ENCODE measurements around the gene WNT6.

The WNT6 gene

GRCh38 chr2:218893349-218894150 is 33.9 kb downstream of the WNT6 start:
- H3K4me3 ChIP-seq (ENCODE audit: low read length, poor library complexity, severe bottlenecking): peak overlapping the region; percentile 84
- H3K9me3 ChIP-seq (ENCODE audit: insufficient read depth, low read depth, low read length): no peaks in the 10 kb centered on the region
- H4K20me1 ChIP-seq (ENCODE audit: insufficient read depth, low read length, poor library complexity, severe bottlenecking): no peaks in the 10 kb centered on the region
- H3K36me3 ChIP-seq (ENCODE audit: insufficient read depth, low read length): no peaks in the 10 kb centered on the region
- H3K4me1 ChIP-seq (ENCODE audit: insufficient read depth, low read length, poor library complexity, severe bottlenecking): peaks cover 55% of the 10 kb centered on the region
- H3K4me2 ChIP-seq (ENCODE audit: low read depth, low read length, poor library complexity, severe bottlenecking): peak overlapping the region; percentile 97
- no peaks in the 10 kb centered on the region for H3K27me3 ChIP-seq (ENCODE audit: insufficient read depth, low read length, poor library complexity, severe bottlenecking)
- H2AFZ ChIP-seq (ENCODE audit: low read length): peak overlapping the region; percentile 64
- TF ChIP-seq, protein P1, sequence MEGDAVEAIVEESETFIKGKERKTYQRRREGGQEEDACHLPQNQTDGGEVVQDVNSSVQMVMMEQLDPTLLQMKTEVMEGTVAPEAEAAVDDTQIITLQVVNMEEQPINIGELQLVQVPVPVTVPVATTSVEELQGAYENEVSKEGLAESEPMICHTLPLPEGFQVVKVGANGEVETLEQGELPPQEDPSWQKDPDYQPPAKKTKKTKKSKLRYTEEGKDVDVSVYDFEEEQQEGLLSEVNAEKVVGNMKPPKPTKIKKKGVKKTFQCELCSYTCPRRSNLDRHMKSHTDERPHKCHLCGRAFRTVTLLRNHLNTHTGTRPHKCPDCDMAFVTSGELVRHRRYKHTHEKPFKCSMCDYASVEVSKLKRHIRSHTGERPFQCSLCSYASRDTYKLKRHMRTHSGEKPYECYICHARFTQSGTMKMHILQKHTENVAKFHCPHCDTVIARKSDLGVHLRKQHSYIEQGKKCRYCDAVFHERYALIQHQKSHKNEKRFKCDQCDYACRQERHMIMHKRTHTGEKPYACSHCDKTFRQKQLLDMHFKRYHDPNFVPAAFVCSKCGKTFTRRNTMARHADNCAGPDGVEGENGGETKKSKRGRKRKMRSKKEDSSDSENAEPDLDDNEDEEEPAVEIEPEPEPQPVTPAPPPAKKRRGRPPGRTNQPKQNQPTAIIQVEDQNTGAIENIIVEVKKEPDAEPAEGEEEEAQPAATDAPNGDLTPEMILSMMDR (conservative IDR thresholded peaks at IDR 0.05; ENCODE audit: low read length): no peak
- no peak for TF ChIP-seq EZH2phosphoT487 (IDR thresholded peaks at IDR 0.05; ENCODE audit: borderline replicate concordance)
- H3K9me2 ChIP-seq (replicated peaks; ENCODE audit: low read depth, low read length): no peaks in the 10 kb centered on the region
- peaks cover 24% of the 10 kb centered on the region; the same call in 1 of the 2 replicates for H3K79me2 ChIP-seq (ENCODE audit: insufficient read depth, low read length)
- peak overlapping the region; percentile 94 for H3K9ac ChIP-seq (ENCODE audit: low read depth, low read length, poor library complexity, severe bottlenecking)
- H3F3A ChIP-seq (ENCODE audit: low read depth): no peaks in the 10 kb centered on the region

GRCh38 chr2:218894151-218894879 is 34.7 kb downstream of the WNT6 start:
- no peaks in the 10 kb centered on the region for H3F3A ChIP-seq (ENCODE audit: low read depth)
- peaks cover 24% of the 10 kb centered on the region; the same call in 1 of the 2 replicates for H3K79me2 ChIP-seq (ENCODE audit: insufficient read depth, low read length)
- H3K9ac ChIP-seq (ENCODE audit: low read depth, low read length, poor library complexity, severe bottlenecking): peak overlapping the region; percentile 94
- peak overlapping the region; percentile 84 for H3K4me3 ChIP-seq (ENCODE audit: low read length, poor library complexity, severe bottlenecking)
- H3K9me3 ChIP-seq (ENCODE audit: insufficient read depth, low read depth, low read length): no peaks in the 10 kb centered on the region
- TF ChIP-seq EZH2phosphoT487 (IDR thresholded peaks at IDR 0.05; ENCODE audit: borderline replicate concordance): no peak
- TF ChIP-seq, protein P1 (conservative IDR thresholded peaks at IDR 0.05; ENCODE audit: low read length): no peak
- peaks cover 55% of the 10 kb centered on the region for H3K4me1 ChIP-seq (ENCODE audit: insufficient read depth, low read length, poor library complexity, severe bottlenecking)
- H4K20me1 ChIP-seq (ENCODE audit: insufficient read depth, low read length, poor library complexity, severe bottlenecking): no peaks in the 10 kb centered on the region
- H3K27me3 ChIP-seq (ENCODE audit: insufficient read depth, low read length, poor library complexity, severe bottlenecking): no peaks in the 10 kb centered on the region
- no peaks in the 10 kb centered on the region for H3K36me3 ChIP-seq (ENCODE audit: insufficient read depth, low read length)
- H3K4me2 ChIP-seq (ENCODE audit: low read depth, low read length, poor library complexity, severe bottlenecking): peak overlapping the region; percentile 97
- H2AFZ ChIP-seq (ENCODE audit: low read length): no peak overlapping the region
- H3K9me2 ChIP-seq (replicated peaks; ENCODE audit: low read depth, low read length): no peaks in the 10 kb centered on the region

GRCh38 chr2:218894880-218895157 is 35.2 kb downstream of the WNT6 start:
- Histone ChIP-seq H3K4me3 (ENCODE audit: low read length, poor library complexity, severe bottlenecking) (peak overlapping the region; percentile 84), H3F3A (ENCODE audit: low read depth) (no peaks in the 10 kb centered on the region), H4K20me1 (ENCODE audit: insufficient read depth, low read length, poor library complexity, severe bottlenecking) (no peaks in the 10 kb centered on the region), H3K79me2 (ENCODE audit: insufficient read depth, low read length) (peaks cover 24% of the 10 kb centered on the region; the same call in 1 of the 2 replicates), H2AFZ (ENCODE audit: low read length) (no peak overlapping the region), H3K9ac (ENCODE audit: low read depth, low read length, poor library complexity, severe bottlenecking) (peak overlapping the region; percentile 94), H3K36me3 (ENCODE audit: insufficient read depth, low read length) (no peaks in the 10 kb centered on the region), H3K27me3 (ENCODE audit: insufficient read depth, low read length, poor library complexity, severe bottlenecking) (no peaks in the 10 kb centered on the region), H3K4me2 (ENCODE audit: low read depth, low read length, poor library complexity, severe bottlenecking) (peak overlapping the region; percentile 97), H3K9me3 (ENCODE audit: insufficient read depth, low read depth, low read length) (no peaks in the 10 kb centered on the region), H3K4me1 (ENCODE audit: insufficient read depth, low read length, poor library complexity, severe bottlenecking) (peaks cover 55% of the 10 kb centered on the region), H3K9me2 (replicated peaks; ENCODE audit: low read depth, low read length) (no peaks in the 10 kb centered on the region)
- no peak for TF ChIP-seq EZH2phosphoT487 (IDR thresholded peaks at IDR 0.05; ENCODE audit: borderline replicate concordance)
- TF ChIP-seq, protein P1 (conservative IDR thresholded peaks at IDR 0.05; ENCODE audit: low read length): no peak

Measured in Loucy (cell line).